NOMO-1 treated with dmso at 0.1 percent for 144 hours (cell line): Measurements from ENCODE around the gene LIN28B.
"Not testable (repeated sequence)": the region's sequence is repeated elsewhere in the genome, so short reads cannot be mapped to it uniquely, and the experiment has no call there.

Source experiments
- DNase-seq: peaks from one replicate; lab custom pipeline; 2025; ENCODE audit not compliant: unreplicated experiment; lab: John Stamatoyannopoulos, UW

The LIN28B gene

GRCh38 chr6:104956731-104957294, at the start of gene LIN28B:
LIN28B (plus strand) TSS chr6:104957107; CDS start chr6:104957251, 144 bp downstream.
- no peak for DNase-seq

- no peak for DNase-seq
Measured at GRCh38 chr6:104908031-104908887, 48.6 kb upstream of the LIN28B start.

- no peak for DNase-seq
Measured at GRCh38 chr6:104908888-104909525, 47.9 kb upstream of the LIN28B start.

GRCh38 chr6:104921896-104922295, 35.0 kb upstream of the LIN28B start:
- DNase-seq, result no peak

- DNase-seq, result no peak
Measured at GRCh38 chr6:104928141-104928540, 28.8 kb upstream of the LIN28B start.

GRCh38 chr6:104929353-104929752, 27.6 kb upstream of the LIN28B start:
- DNase-seq, result no peak

GRCh38 chr6:104930939-104931338, 26.0 kb upstream of the LIN28B start:
- DNase-seq, result no peak

- DNase-seq, result no peak
Measured at GRCh38 chr6:104936766-104937535, 20.0 kb upstream of the LIN28B start.

GRCh38 chr6:104940238-104940892, 16.5 kb upstream of the LIN28B start:
- no peak for DNase-seq

GRCh38 chr6:104940893-104941728, 15.8 kb upstream of the LIN28B start:
- DNase-seq, result no peak

- no peak for DNase-seq
Measured at GRCh38 chr6:104941729-104942091, 15.2 kb upstream of the LIN28B start.

- DNase-seq, result no peak
Measured at GRCh38 chr6:104943781-104944180, 13.1 kb upstream of the LIN28B start.

GRCh38 chr6:104949206-104949605, 7.7 kb upstream of the LIN28B start:
- DNase-seq, result no peak

GRCh38 chr6:104951677-104952076, 5.2 kb upstream of the LIN28B start:
- no peak for DNase-seq

GRCh38 chr6:104952911-104953399, 4.0 kb upstream of the LIN28B start:
- no peak for DNase-seq

GRCh38 chr6:104953400-104954189, 3.3 kb upstream of the LIN28B start:
- not testable (repeated sequence) for DNase-seq

- DNase-seq, result no peak
Measured at GRCh38 chr6:104954190-104954797, 2.6 kb upstream of the LIN28B start.

GRCh38 chr6:104955491-104955890, 1.4 kb upstream of the LIN28B start:
- no peak for DNase-seq
